HL-60/S4 (cell line): ENCODE data around the gene TAAR5.
"Not testable (repeated sequence)": the region's sequence is repeated elsewhere in the genome, so short reads cannot be mapped to it uniquely, and the experiment has no call there.

Experiments used
- in situ Hi-C: fragments of 300-500 bp; cut with MboI; formaldehyde crosslinking; loops from 2 replicates; pipeline ENCODE4 v1.14.3; 2022; ENCODE audit warnings: low sequenced_read_pairs

Gene TAAR5

DNA sequence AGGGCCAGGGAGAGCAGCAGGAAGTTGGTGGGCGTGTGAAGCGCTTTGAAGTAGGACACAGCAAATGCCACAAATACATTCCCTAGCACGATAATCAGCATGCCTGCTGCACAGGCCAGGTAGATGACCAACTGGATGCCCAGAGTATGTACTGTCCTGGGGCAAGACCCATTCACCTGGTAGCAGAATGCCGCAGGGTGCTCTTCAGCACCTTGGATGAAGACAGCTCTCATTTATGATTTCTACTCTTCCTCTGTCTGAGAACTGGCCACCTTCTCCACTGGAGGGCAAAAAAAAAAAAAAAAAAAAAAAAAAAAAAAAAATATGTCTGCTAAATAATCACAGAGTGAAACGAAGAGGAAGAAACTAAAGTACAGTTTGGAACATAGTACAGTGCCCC lies at the start of gene TAAR5:
TSS of gene TAAR5 (minus strand) at position 288 of the 400 bp plus-strand sequence. CDS start at position 233, 55 bp downstream.
- in situ Hi-C loops: no loop called here

DNA sequence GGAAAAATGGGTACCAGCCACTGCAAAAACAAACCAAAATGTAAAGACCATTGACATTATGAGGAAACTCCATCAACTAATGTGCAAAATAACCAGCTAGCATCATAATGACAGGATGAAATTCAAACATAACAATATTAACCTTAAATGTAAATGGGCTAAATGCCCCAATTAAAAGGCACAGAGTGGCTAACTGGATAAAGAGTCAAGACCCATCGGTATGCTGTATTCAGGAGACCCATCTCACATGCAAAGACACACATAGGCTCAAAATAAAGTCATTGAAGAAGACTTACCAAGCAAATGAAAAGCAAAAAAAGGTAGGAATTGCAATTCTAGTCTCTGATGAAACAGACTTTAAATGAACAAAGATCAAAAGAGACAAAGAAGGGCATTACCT lies 47.6 kb upstream of the TAAR5 start:
- in situ Hi-C loops: not testable (repeated sequence)

DNA sequence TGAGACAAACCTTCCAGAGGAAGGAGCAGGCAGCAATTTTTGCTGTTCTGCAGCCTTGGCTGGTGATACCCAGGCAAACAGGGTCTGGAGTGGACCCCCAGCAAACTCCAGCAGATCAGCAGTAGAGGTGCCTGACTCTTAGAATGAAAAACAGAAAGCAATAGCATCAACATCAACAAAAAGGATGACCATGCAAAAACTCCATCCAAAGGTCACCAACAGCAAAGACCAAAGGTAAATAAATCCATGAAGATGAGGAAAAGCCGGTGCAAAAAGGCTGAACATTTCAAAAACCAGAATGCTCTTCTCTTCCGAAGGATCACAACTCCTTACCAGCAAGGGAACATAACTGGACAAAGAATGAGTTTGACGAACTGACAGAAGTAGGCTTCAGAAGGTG lies 46.4 kb upstream of the TAAR5 start:
- in situ Hi-C loops: not testable (repeated sequence)

GRCh38 chr6:132635288-132635687 lies 45.7 kb upstream of the TAAR5 start:
- in situ Hi-C loops: not testable (repeated sequence)

DNA sequence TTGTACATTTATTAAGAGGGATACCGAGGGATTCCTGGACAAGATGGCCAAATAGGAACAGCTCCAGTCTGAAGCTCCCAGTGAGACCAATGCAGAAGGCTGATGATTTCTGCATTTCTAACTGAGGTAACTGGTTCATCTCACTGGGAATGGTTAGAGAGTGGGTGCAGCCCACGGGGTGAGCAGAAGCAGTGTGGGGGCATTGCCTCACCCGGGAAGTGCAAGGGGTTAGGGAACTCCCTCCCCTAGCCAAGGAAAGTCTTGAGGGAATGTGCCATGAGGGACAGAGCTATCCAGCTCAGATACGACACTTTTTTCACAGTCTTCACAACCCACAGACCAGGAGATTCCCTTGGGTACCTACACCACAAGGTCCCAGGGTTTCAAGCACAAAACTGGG lies 45.3 kb upstream of the TAAR5 start:
- in situ Hi-C loops: no loop called here

DNA sequence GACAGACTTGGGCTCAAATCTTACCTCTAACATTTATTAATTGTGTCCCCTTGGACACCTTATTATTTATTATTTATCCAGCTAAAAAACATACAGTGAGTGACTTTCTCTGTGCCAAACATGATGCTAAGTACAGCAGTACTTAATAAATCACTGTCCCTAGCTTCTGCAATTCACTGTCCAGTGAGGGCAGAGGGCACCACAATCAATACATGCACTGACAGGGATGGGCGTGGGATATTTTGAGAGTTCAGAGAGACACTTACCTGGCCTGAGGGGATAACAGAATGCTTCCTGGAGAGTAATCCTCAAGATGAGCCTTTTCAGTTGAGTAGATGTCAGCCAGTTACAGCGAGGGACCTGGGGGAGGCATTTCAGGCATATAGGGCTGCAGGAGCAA lies 43.8 kb upstream of the TAAR5 start:
- in situ Hi-C loops: no loop called here

DNA sequence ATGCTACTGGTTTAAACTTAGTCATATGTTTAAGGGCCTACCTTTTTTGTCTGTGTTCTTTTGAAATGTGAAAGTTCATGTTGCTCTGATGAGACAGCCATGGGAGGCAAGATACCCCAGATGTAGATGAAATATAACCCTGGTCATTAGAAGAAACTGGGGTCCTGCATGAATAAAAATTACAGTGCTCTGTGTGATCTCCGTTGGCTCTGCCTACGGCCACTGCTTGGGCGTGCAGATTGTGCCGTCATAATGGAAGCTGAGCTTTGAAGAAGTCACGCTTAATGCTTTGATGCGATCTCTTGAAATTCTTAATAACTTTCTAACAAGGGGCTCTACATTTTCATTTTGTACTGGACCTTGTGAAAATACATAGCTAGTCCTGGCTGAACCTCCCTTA lies 34.6 kb upstream of the TAAR5 start, which contains the start of gene TAAR2:
TSS of gene TAAR2 (minus strand) at position 101 of the 400 bp plus-strand sequence. CDS start at position 101, 0 bp downstream.
- in situ Hi-C loops: no loop called here

GRCh38 chr6:132623106-132623845 lies 33.7 kb upstream of the TAAR5 start:
- in situ Hi-C loops: no loop called here

GRCh38 chr6:132616677-132617076 lies 27.1 kb upstream of the TAAR5 start:
- in situ Hi-C loops: no loop called here

GRCh38 chr6:132614554-132614953 lies 25.0 kb upstream of the TAAR5 start:
- in situ Hi-C loops: no loop called here

GRCh38 chr6:132612449-132613108 lies 23.0 kb upstream of the TAAR5 start:
- in situ Hi-C loops: no loop called here

GRCh38 chr6:132611616-132612015 lies 22.1 kb upstream of the TAAR5 start:
- in situ Hi-C loops: no loop called here

DNA sequence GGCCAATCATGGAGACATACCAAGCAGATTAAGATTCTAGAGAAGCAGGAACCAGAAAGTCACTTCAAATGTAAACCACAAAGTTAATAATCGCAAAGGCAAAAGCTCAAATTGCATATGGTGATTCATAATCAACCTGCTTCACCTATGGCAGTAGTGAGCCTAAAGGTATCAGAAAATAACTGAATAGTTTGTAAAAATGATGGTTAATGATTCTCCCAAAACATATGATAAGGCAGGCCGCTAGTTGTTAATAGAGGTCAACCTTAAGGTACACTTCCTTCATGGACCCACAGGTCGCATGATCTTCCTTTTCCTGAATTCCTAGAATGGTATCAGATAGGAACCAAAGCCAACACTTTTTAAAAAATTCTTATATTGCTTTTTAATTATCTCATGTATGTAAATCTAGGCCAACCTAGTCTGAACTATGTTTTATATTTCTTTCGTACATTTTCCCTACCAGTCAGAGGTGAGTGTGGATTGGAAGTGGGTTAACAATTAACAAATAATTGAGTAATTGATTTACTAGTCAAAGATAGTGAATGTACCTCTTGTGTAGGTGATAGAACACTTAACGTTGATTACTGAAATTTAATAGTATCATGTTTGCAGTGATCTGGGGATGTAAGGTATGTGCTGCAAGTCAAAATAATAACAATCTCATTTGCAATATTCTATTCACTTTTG lies 18.1 kb upstream of the TAAR5 start:
- in situ Hi-C loops: no loop called here

DNA sequence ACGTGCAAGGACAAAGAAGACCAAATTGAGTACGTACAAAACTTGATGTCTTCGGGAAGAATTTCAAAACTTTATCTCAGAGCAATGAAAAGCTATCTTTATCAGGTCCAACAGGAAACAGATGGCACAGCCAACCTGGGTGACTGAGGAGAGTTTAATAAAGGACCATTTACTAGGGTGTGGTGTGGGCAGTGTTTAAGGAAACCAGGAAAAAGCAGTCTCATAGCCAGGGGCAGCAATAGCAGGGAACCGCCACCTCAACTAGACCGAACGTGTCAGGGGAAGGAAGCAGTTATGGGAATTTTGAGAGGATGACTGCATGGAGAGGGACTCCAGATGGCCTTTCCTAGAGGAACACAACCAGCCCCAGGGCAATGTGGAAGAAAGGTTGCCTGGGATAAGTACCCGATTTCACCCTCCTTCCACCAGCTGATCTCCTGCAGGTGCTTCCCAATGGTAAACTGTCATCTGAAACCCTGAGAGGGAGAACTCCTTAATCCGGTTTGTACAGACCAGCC lies 15.2 kb upstream of the TAAR5 start:
- in situ Hi-C loops: no loop called here

- in situ Hi-C loops: not testable (repeated sequence)
These were observed 11.4 kb upstream of the TAAR5 start for GRCh38 chr6:132600900-132601299.

DNA sequence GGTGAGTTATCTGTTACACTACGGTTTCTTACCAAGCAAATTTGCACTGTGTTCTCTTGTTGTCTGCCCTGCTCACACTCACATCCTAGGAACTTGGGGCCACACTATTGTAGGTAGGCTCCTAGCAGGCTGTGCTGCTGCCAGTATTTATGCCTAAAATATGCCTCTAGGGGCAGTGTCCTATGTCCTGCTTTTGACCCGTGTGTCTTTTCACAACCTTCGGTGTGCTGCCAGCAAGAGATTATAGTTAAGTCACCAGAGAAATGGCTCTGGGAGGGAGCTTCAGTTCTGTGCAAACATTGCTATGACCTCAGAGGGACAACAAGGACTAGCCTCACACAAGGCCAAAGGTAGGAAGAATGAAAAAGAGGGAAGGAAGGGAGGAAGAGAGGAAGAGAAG lies 8.9 kb upstream of the TAAR5 start:
- in situ Hi-C loops: no loop called here

- in situ Hi-C loops: no loop called here
These were observed 6.7 kb upstream of the TAAR5 start for GRCh38 chr6:132596201-132596600.

- in situ Hi-C loops: no loop called here
These were observed 3.3 kb upstream of the TAAR5 start for GRCh38 chr6:132592855-132593254.

GRCh38 chr6:132590362-132590761 lies 821 bp upstream of the TAAR5 start:
- in situ Hi-C loops: no loop called here

DNA sequence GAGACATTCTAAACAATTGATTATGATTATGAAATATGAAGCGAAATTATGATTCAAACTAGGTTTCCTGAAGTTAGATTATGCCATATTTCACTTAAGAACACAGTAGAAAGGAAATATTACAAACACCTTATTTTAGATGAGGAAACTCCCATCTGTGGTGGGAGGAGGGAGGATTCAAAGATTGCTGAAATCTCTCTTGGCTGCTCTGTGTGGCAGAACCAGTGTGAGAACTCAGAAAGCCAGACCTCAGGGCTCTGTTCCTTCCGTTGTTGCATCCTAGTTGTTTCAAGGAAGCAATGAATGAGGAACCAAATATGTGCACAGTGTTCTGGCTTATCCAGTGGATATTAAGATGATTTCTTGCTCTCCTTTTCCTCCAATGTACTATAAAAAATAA lies 2.1 kb downstream of the TAAR5 start:
- in situ Hi-C loops: no loop called here

GRCh38 chr6:132584698-132585097 lies 4.8 kb downstream of the TAAR5 start:
- in situ Hi-C loops: no loop called here

DNA sequence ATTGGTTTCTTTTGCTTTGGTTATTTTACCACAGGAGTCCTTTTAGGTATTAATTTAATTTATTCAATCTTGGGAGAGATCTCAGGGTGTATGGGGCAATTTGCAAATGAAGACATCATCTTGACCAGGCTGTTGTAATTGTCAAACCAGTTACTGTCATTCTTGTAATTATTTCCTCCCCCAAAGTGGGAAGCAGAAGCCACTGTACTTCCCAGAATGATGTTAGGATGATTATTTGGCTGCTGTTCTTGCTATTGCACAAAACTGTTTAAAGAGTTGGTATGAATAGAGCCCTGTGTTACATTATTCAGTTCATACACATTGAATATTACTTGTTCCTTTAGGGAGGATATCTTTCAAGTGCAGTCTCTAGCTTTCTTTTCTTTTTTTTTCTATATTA lies 17.8 kb downstream of the TAAR5 start:
- in situ Hi-C loops: no loop called here
